Ureter (tissue), 1 donor: ENCODE results near the gene AKR1C3. TPM values are rescaled to one million over a fixed set of nuclear protein-coding genes. Genes with fewer than 3 reads are reported as not detected.
"Not testable (repeated sequence)": the region's sequence is repeated elsewhere in the genome, so short reads cannot be mapped to it uniquely, and the experiment has no call there.

ENCODE experiments used
- DNase-seq: peaks from one replicate; pipeline ENCODE4 v3.0.0-alpha.2; 2020; ENCODE audit warnings: low spot score
- total RNA-seq: library from RNA; stranded (reverse); gene quantifications from one replicate; pipeline ENCODE4 v1.2.4, GENCODE V29; 2023
- donor health status: DM: yes; HTN: yes; CAD: no.

The AKR1C3 gene
- total RNA-seq, 1 donor from 2014 or later: 166 TPM

GRCh38 chr10:5136468-5137087 is 42.4 kb downstream of the AKR1C3 start:
- no peak for DNase-seq

- DNase-seq: not testable (repeated sequence)
These were observed 43.5 kb downstream of the AKR1C3 start for GRCh38 chr10:5137699-5138098.

GRCh38 chr10:5142199-5142598 is 48.0 kb downstream of the AKR1C3 start:
- DNase-seq: no peak

- no peak for DNase-seq
These were observed 48.9 kb downstream of the AKR1C3 start for GRCh38 chr10:5143137-5143536.

- no peak for DNase-seq
These were observed 52.7 kb downstream of the AKR1C3 start for GRCh38 chr10:5146920-5147254.

GRCh38 chr10:5147255-5147980 is 53.2 kb downstream of the AKR1C3 start:
- no peak for DNase-seq

GRCh38 chr10:5147981-5148677 is 53.9 kb downstream of the AKR1C3 start:
- DNase-seq: no peak

GRCh38 chr10:5148678-5149032 is 54.4 kb downstream of the AKR1C3 start:
- DNase-seq: no peak

GRCh38 chr10:5151076-5151475 is 56.9 kb downstream of the AKR1C3 start:
- DNase-seq: no peak

GRCh38 chr10:5155951-5156350 is 61.7 kb downstream of the AKR1C3 start:
- DNase-seq: no peak

Other genes starting within 250 kb of the AKR1C3 start
- 31.4 TPM for gene AKR1C1, start 131.0 kb upstream of the AKR1C3 start, total RNA-seq
- 343 TPM for gene AKR1C2, start 90.6 kb upstream of the AKR1C3 start, total RNA-seq
- gene AKR1C8, start 90.7 kb downstream of the AKR1C3 start, total RNA-seq: not detected
- not detected for gene AKR1C4, start 102.4 kb downstream of the AKR1C3 start, total RNA-seq